Urothelium cell line (cell line): ENCODE results near the gene EPN2.

Source experiments
- DNase-seq: peaks from one replicate; pipeline ENCODE4 v3.0.0; 2011; ENCODE audit warnings: low spot score, mixed read lengths
- FAIRE-seq: peaks from 2 replicates; lab custom pipeline; 2011; peaks lifted over from hg19 to GRCh38; lab: Jason Lieb, UNC

Gene EPN2

DNA sequence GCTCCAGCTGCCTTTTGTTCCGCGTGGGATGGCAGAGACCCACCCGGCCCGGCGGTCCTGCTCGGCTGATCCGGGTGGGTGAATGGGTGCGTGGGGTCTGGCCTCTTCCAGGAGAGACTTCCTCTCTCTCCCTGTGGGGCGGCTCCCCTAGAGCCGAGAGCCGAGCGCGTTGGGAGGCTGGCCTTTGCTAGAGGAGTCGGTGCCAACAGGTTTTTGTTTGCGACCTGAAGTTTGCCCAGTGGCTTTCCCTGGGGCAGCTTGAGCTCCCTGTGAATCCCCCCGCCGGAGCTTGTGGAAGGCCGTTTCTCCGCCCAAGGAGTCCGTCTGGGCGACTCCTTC is 970 bp downstream of the EPN2 start:
- no peak for FAIRE-seq
- DNase-seq, result peak; percentile 51

DNA sequence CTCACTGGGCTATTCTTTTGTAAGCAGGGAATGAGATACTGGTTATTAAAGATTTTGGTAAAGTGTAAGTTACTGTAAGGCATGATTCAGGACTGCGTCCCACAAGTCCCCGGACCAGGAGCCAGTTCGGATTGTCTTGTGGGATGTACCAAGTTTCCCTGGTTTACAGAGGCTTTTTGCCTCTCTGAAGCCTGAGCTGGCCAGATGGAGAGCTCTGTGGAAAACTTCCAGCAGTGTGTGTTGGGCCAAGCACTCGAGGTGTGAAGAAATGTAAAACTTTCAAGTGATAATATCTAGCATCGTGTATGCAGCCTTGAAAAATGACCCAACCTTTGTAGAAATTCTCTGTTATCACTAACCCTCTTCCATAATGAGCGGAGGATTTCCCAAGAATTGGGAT is 2.4 kb downstream of the EPN2 start:
- DNase-seq (no peak), FAIRE-seq (no peak)

DNA sequence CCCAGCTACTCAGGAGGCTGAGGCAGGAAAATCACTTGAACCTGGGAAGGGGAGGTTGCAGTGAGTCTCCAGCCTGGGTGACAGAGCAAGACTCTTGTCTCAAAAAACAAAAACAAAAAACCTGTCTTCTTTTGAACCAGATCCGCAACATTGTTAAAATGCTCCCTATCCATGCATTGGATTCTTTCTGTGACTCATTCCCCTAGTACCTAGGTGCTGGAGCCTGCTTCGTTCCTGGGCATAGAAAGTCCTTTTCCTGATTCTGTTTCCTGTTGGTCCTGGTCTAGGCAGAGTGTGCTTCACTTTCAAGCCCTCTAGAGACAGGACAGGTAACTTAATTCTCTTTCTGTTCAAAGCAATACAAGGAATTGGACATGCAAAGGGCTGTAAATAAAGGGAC is 5.2 kb downstream of the EPN2 start:
- FAIRE-seq (no peak), DNase-seq (no peak)

DNA sequence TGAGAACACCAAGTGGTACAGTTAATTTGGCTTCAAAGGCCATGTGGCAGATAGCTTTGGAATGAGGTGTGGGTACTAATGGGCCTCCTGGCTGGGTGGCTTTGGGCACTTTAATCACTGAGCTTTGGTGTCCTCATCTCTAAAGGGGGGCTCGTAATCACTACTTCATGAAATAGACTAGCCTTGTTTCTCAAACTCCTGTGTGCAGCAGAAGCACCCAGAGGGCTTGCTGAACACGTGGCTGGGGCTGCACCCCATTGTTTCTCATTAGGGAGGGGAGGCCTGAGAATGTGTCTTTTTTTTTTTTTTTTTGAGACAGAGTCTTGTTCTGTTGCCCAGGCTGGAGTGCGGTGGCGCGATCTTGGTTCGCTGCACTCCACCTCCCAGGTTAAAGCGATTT is 5.8 kb downstream of the EPN2 start:
- no peak for FAIRE-seq

DNA sequence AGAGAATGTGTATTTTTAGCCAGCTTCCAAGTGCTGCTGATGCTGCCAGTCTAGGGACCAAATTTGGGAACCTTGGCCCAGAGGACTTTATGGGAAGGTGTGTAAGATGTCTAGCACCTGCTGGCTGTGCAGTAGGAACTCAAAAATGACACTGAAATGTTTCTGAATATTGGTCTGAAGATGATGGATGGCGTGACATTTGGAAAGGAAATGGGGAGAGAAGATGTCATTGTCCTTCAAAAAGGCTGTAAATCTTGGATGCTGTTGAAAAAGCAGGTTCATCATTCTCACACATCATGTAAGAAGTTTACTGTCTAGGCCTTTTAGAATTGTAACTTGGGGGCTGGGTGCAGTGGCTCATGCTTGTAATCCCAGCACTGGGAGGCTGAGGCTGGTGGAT is 6.7 kb downstream of the EPN2 start:
- DNase-seq (no peak), FAIRE-seq (no peak)

More for the DNA sequence above, 5.8 kb downstream of the EPN2 start:
- no peak for DNase-seq

DNA sequence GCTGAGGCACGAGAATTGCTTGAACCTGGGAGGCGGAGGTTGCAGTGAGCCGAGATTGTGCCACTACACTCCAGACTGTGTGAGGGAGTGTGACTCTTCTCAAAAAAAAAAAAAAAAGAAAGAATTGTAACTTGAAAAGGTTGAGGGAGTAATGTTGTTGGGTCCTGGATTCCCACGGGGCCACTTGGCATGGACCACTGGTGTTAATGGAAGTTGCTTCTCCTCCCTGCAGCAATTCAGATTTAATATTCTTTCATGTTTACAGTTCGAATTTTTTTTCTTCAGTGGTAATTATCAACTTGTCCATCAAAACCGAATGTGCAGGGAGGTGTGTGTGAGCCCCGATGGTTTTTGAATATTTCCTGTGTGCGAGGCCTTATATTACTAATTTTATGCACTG is 7.2 kb downstream of the EPN2 start:
- FAIRE-seq, result no peak
- DNase-seq, result no peak

DNA sequence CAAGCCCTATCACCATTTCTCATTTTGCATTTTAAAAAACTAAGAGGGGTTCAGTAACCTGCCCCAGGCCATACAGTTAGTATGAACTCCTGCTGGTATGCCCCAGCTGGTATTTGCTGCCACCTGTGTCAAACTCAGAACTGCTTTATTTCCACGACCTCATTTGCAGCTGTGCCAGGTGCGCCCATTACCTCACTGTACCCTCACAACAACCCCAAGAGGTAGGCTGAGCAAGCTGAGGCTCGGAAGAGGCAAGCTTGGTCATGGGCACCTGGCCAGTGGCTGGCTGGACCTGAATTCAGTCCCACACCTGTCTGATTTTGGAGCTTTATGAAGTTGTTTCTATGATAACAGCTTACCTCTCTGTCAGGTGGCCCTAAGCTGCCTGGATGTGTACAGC is 7.6 kb downstream of the EPN2 start:
- no peak for DNase-seq
- FAIRE-seq, result no peak

DNA sequence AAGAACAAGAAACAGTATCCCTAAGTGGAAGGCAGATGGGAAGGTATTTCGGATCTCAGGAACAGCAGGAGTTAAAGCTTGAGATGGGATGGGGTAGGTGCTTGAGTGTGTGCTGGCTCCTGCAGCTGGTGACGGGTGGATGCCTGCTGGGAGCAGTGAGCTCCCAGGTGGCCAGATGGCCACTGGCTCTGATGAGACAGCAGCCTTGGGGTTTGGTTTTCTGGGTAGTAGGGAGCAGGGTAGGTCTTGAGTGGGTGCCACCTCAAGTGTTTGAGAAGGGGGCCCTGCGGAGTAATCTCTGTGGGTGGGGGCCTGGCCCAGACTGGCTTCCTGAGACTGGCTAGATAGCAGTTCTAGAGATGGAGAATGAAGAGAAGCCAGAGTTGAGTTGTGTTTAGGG is 10.3 kb downstream of the EPN2 start:
- no peak for DNase-seq
- FAIRE-seq, result no peak

DNA sequence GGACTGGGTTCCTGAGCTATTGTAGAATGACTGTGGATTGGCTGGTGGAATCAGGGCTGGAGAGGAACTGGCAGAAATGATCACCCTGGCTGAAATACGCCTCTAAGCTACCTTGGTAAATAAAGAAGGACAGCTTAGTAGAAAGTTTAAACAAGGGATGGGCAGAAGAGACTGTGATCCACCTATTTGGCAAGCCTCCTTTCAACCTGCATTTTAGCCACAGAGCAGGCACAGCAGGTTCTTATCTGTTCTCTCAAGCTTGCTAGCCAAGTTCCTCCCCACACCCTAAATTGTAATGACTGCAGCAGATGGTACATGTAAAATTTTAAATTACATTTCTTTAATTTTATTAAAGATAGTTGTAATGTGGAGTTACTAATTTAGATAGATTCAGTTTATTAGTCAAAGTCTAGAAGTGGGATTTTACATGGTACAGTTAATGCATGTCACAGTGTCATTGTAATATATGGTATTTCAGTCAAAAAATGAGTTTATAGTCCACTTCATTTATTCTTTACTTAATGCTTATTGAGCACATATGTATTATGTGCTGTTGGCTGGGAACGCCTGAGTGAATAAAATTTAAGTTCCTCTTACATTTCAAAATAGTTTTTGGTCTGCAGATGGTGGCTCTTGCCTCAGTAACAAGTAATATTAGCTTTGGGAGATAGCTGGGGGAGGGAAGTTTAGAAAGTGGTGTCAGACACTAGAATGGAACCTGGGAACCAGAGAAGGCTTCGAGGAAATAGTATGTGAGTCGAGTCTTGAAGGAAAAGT is 11.2 kb downstream of the EPN2 start:
- FAIRE-seq (no peak), DNase-seq (no peak)

DNA sequence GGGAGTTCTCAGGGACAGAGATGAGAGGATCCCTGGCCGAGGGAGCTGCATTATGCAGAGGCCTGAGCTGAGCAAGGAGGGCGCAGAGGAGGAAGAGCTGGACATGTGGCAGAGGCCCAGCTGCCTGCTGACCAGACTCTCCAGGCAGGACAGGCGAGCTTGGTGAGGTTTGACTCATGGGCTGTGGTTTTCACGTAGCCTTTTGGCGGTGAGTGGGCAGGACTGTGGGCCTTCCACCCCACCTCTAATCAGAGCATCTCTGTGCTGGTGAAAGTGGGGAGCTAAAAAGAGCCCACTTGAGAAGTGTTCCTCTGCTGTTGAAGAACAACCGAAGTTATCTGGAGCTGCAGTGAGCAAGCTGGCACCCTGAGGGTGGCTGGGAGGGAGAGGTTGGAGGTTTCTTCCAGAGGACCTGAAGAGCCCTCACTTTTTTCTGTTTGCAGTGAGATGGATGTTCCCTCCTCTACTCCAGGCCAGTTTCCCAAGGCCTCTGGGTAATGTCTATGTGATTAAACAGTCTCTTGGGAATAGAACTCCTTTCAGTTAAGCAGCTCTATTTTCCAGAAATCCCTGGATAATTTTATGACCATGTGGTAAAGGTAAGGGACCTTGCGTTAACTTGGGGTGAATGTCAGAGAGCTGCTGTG is 11.9 kb downstream of the EPN2 start:
- DNase-seq (no peak), FAIRE-seq (no peak)

DNA sequence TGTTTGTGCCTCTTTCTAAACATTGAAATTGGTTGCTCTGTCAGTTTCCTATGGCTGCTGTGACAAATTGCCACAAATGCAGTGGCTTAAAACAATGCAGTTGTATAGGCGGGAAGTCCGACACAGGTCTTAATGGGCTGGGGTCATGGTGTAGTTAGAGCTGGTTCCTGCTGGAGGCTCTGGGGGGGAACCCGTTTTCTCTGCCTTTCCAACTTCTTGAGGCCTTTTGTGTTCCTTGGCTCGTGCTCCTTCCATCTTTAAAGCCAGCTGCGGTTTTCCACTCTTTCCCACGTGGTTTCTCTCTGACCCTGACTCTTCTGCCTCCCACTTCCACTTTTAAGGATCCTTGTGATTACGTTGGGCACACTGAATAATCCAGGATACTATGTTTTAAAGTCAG is 12.5 kb downstream of the EPN2 start:
- no peak for DNase-seq
- FAIRE-seq, result no peak

DNA sequence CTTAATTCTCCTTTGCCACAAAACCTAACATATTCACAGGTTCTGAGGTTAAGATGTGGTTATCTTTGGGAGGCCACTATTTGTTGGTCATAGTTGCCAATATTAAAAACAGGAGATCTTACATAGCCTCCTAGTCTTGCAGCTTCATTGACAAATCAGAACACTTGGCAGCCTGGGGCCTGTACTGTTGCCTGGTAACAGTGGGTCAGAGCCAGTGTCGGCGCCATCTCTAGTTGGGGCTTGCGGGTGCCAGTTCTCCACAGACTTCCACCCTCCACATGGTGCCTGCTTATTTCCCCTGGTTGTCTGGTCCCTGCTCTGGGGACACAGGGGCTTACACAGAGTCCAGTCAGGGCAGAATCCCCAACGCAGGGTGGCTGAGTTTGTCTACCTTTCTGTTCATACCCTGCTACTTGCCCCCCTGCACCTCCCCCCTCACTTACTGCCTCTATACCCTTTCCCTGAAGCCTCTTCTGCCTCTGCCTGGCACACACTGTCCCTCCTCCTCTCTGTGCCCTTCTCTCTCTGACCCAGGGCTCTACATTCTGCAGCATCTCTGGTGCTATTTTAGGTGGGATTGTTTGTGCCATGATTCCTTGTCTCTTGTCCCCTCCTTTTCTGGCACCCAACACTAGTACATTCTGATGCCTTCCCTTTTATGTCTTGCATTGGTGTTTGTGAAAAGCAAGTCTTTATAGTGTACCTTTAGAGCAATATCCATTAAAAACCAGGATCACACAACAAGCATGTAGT is 13.4 kb downstream of the EPN2 start:
- DNase-seq (no peak), FAIRE-seq (no peak)

DNA sequence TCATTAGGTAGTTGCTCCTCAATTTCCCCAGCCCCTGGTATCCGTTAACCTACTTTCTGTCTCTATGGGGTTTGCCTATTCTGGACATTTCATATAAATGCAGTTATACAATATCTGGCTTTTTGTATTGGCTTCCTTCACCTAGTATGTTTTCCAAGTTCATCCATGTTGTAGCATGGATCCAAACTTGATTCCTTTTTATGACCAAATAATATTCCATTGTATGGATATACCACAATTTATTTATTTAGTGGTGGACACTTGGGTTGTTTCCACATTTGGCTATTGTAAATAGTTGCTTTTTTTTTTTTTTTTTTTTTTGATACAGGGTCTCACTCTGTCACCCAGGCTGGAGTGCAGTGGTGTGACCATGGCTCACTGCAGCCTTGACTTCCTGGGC is 15.9 kb downstream of the EPN2 start:
- no peak for FAIRE-seq
- no peak for DNase-seq

DNA sequence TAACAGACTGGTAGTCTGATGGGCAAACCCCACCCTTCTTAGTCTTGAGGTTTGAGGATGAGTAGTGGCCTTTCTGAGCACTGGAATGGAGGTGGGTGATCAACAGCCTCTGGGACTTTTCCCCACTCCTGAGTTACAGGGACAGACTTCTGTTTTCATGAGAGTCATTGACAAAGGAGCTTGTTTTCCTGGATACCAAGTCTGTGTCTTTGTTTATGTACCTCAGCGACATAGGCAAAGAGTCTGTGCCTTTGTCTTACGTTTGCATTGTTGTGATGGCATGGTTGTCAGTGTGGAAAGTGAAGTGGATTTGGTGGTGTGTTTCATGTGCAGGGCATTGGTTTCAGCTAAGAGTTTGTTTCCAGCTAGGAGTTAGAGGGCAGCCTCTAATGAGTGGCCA is 17.5 kb downstream of the EPN2 start:
- FAIRE-seq (peak; percentile 13), DNase-seq (no peak)

DNA sequence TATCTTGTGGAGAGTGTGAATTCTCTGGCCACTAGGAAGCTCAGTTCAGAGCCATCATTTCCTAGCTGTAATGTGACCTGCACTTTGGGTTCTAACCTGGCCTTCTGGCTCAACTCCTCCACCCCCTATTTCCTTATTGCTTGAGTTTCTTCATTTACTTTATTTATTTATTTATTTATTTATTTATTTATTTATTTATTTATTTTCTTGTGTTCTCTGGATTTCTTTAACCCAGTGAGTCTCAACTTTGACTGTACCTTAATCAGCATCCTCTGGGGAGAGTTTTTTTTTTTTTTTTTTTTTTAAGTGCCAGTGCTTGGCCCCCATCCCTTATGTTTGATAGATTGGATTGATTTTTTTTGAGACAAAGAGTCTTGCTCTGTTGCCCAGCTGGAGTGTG is 18.1 kb downstream of the EPN2 start:
- DNase-seq (no peak), FAIRE-seq (no peak)

DNA sequence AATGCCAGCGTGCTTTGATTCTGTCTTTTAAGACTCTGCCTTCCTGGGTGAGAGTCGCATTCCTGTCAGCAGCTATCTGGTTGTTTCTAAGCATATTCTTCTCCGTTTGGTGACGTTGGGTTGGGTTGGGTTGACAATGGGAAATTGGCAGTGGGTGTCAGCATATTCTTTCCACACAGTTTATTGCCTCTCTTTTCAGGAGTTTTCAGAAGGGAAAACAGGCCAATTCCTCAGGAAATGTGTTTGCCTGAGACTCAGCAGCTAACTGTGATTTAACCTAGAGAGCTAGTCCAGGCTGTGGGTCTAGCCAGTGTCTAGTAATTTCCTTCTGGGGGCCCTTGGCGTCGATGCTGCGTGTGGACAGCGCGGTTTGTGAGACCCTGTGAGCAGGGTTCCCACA is 21.2 kb downstream of the EPN2 start:
- DNase-seq (no peak), FAIRE-seq (no peak)

DNA sequence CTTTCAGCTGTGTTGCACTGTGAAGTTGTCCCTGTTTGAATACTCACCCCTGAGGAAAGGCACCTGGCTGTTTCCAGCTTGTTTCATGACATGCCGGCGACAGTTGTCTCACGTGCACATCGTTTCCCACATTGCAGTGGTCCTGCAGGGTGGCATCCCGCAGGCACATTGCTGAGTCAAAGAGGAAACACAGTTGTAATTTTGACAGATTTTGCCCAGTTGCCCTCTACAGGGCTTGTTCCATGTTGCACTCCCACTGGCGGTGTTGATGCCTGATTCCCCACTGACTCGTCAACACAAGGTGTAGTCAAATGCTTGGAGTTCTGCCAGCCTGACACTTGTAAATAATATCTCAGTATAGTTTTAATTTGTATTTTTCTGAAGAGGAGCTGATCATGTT is 23.8 kb downstream of the EPN2 start:
- DNase-seq, result peak; percentile 17
- no peak for FAIRE-seq

DNA sequence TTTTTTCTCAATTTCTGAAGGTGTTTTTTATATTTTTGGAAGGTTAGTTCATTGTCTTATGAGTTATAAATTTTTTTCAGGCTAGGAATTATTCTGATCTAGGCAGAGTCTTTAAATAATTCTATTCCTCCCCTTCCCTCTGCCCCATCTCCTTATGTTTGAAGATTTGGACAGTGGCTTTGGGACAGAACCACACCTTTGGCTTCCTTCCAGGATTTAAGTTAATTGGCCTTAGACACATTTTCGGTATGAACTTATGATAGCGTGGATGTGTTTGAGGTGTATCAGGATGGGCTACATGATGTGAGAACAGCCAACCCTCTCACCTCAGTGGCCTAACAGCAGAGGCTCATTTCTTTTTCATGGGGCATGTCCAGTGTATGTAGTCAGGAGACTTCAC is 24.3 kb downstream of the EPN2 start:
- FAIRE-seq (no peak), DNase-seq (no peak)

DNA sequence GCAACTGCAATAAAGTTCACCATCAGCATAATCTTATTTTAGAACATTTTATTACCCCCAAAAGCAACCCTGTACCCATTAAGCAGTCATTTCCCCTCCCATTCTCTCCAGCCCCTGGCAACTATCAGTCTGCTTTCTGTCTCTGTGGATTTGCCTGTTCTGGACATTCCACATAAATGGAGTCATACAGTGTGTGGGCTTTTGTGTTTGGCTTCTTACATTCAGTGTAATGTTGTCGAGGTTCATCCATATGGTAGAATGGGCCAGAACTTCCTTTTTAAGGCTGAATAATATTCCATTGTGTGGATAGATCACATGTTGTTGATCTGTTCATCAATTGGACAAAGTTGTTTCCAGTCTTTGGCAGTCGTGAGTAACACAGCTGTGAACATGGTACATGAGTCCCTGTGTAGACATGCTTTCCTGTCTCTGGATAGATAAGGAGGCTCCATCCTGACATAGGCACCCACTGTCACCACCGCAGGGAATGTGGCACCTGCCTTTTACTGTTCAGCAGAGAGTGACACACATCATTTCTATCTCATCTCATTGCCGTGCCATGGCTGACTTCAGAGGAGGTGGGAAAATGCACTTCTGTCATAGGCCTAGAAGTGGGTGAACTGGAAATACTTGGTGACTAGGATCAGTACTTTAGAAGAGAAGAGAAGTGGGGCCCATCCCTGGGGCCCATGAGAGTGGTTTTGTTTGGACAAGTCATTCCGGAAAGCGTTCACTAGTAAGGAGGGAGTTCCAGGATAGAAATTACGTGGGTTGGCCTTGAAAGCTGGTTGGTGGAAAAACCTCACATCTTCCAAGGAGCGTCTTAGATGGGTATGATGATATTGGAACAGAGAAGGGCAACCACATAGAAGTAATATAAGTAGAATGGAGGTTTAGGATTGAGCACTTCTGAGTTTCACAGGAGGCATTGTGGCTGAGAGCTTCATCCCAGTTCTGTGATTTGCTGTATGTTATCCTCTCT is 25.8 kb downstream of the EPN2 start:
- DNase-seq (no peak), FAIRE-seq (no peak)

DNA sequence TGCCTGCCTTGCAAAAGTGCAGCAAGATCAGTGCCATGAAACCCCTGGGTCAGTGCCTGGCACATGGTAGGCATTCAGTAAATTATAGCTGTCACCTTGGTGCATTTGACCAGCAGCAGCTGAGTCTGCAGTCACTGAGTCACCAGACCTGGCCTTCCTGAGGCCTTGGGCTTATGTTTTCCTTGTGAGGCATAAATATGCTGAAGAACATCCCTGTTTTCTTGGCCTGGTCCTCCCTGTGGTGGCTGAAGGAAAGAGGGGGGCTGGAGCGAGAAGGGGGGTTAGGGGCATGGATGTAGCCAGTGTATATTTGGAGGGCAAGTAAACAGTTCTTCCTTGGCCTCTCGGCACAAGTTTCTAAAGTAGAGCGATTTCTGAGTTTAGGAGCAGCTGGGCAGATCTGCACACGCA is 26.5 kb downstream of the EPN2 start:
- no peak for DNase-seq
- FAIRE-seq, result no peak

DNA sequence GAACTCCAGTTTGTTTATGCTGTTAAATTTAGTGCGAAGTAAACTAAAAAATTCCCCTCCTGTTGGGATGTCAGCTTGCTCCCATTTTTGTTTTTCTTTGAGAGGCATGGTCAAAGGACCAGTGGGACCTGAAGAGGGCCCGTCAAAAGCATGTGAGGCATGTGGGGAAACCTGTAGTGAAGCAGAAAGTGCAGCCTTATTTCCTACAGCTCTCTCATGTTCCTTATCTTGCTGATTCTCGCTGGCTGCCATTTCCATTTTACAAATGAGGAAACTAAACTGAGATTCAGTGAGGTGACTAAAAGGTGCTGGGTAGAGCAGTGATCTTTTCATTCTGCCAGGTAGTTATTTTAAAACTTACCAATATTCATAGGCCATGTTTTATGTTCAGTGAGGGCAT is 27.1 kb downstream of the EPN2 start:
- DNase-seq, result no peak
- no peak for FAIRE-seq
